Measurements from ENCODE around the gene MAGI2.

MAGI2 gene

DNA sequence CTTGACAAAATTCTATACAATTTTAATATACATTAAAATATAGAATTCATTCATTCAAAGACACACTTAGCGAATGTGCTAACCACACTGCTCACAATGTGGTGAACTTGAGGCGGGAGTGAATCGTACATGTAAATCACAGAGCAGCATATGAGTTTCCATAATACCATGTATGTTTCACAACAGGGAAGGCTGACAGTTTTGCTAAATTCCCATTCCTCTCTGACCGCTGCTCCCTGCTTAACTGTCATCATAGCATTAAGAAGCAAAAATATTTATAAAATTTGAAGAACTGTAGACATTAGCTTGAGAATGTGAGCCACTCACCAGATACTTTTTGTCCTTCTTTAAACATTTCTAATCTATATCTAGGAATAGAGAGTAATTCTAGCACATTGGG lies 763.3 kb downstream of the MAGI2 start:
- Histone ChIP-seq H2AFZ (ENCODE audit: low read depth, low read length, severe bottlenecking) (no peak overlapping the region), H3K9me3 (ENCODE audit: insufficient read depth, low read length) (no peaks in the 10 kb centered on the region), H3K36me3 (ENCODE audit: low read length) (no peaks in the 10 kb centered on the region), H4K20me1 (ENCODE audit: low read depth, low read length) (no peaks in the 10 kb centered on the region), H3K9ac (ENCODE audit: low read length) (no peak overlapping the region), H3K4me2 (ENCODE audit: low read depth, low read length, poor library complexity, severe bottlenecking) (no peak overlapping the region), H3K9me2 (replicated peaks; ENCODE audit: insufficient read depth, low read length) (no peaks in the 10 kb centered on the region), H3K79me2 (ENCODE audit: insufficient read depth, low read length) (no peaks in the 10 kb centered on the region), H3K27ac (ENCODE audit: low read depth, low read length) (no peak overlapping the region), H3F3A (ENCODE audit: insufficient read depth) (no peaks in the 10 kb centered on the region), H3K4me3 (ENCODE audit: insufficient read depth, low read length, poor library complexity, severe bottlenecking) (no peak overlapping the region), H3K27me3 (ENCODE audit: low read length) (no peaks in the 10 kb centered on the region)
- TF ChIP-seq, protein P1, sequence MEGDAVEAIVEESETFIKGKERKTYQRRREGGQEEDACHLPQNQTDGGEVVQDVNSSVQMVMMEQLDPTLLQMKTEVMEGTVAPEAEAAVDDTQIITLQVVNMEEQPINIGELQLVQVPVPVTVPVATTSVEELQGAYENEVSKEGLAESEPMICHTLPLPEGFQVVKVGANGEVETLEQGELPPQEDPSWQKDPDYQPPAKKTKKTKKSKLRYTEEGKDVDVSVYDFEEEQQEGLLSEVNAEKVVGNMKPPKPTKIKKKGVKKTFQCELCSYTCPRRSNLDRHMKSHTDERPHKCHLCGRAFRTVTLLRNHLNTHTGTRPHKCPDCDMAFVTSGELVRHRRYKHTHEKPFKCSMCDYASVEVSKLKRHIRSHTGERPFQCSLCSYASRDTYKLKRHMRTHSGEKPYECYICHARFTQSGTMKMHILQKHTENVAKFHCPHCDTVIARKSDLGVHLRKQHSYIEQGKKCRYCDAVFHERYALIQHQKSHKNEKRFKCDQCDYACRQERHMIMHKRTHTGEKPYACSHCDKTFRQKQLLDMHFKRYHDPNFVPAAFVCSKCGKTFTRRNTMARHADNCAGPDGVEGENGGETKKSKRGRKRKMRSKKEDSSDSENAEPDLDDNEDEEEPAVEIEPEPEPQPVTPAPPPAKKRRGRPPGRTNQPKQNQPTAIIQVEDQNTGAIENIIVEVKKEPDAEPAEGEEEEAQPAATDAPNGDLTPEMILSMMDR (IDR thresholded peaks at IDR 0.05; ENCODE audit: insufficient read depth, low read length, poor library complexity, severe bottlenecking) = no peak
- TF ChIP-seq EZH2phosphoT487 (conservative IDR thresholded peaks at IDR 0.05; ENCODE audit: low read length) = no peak

DNA sequence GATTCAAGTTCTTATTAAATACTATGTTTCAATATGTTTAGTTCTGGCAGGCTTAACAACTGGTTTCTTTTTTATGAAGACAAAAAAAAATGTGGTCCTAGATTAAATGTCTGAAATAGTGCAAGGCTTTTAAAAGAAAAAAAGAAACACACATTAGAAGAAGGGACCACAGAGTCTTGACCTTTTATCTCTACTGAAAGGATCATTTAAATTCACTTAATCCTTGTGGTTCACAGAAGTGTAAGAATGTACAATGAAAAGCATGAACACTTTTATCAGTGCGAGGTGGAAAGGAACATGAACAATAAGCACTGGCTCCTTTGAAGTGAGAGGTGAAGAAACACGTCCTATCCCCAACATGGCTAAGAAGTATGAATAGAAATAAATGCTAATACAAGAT lies 765.1 kb downstream of the MAGI2 start:
- H3F3A ChIP-seq (ENCODE audit: insufficient read depth) = no peaks in the 10 kb centered on the region
- no peak overlapping the region for H3K4me2 ChIP-seq (ENCODE audit: low read depth, low read length, poor library complexity, severe bottlenecking)
- H3K36me3 ChIP-seq (ENCODE audit: low read length) = no peaks in the 10 kb centered on the region
- H3K9ac ChIP-seq (ENCODE audit: low read length) = no peak overlapping the region
- H4K20me1 ChIP-seq (ENCODE audit: low read depth, low read length) = no peaks in the 10 kb centered on the region
- H3K9me3 ChIP-seq (ENCODE audit: insufficient read depth, low read length) = no peaks in the 10 kb centered on the region
- no peak overlapping the region for H3K27ac ChIP-seq (ENCODE audit: low read depth, low read length)
- H3K9me2 ChIP-seq (replicated peaks; ENCODE audit: insufficient read depth, low read length) = no peaks in the 10 kb centered on the region
- no peak for TF ChIP-seq EZH2phosphoT487 (conservative IDR thresholded peaks at IDR 0.05; ENCODE audit: low read length)
- TF ChIP-seq, protein P1 (IDR thresholded peaks at IDR 0.05; ENCODE audit: insufficient read depth, low read length, poor library complexity, severe bottlenecking) = no peak
- no peaks in the 10 kb centered on the region for H3K27me3 ChIP-seq (ENCODE audit: low read length)
- H3K79me2 ChIP-seq (ENCODE audit: insufficient read depth, low read length) = no peaks in the 10 kb centered on the region
- no peak overlapping the region for H2AFZ ChIP-seq (ENCODE audit: low read depth, low read length, severe bottlenecking)
- no peak overlapping the region for H3K4me3 ChIP-seq (ENCODE audit: insufficient read depth, low read length, poor library complexity, severe bottlenecking)

DNA sequence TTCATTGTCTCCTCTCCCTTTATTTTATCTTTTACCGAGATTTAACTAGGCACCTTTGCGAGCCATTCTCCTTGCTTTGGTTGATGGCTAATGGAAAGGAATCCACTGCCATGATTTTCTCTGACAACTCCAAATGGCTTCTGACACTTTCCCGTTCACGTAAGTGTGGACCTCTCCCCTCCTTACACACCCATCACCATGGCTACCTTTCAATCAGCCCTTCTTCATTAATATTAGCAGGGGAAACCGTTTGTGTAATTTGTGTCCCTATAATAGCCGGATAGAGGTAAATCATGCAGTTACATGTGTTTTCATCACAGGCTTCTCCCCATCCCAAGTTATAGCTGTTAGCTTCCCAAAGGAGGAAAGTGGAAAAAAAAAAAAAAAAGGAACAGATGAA lies 767.3 kb downstream of the MAGI2 start:
- H3K27ac ChIP-seq (ENCODE audit: low read depth, low read length) = no peak overlapping the region
- TF ChIP-seq EZH2phosphoT487 (conservative IDR thresholded peaks at IDR 0.05; ENCODE audit: low read length) = no peak
- TF ChIP-seq, protein P1 (IDR thresholded peaks at IDR 0.05; ENCODE audit: insufficient read depth, low read length, poor library complexity, severe bottlenecking) = no peak
- no peaks in the 10 kb centered on the region for H4K20me1 ChIP-seq (ENCODE audit: low read depth, low read length)
- no peaks in the 10 kb centered on the region for H3K36me3 ChIP-seq (ENCODE audit: low read length)
- no peak overlapping the region for H2AFZ ChIP-seq (ENCODE audit: low read depth, low read length, severe bottlenecking)
- H3K4me3 ChIP-seq (ENCODE audit: insufficient read depth, low read length, poor library complexity, severe bottlenecking) = no peak overlapping the region
- H3F3A ChIP-seq (ENCODE audit: insufficient read depth) = no peaks in the 10 kb centered on the region
- H3K9me2 ChIP-seq (replicated peaks; ENCODE audit: insufficient read depth, low read length) = no peaks in the 10 kb centered on the region
- no peak overlapping the region for H3K4me2 ChIP-seq (ENCODE audit: low read depth, low read length, poor library complexity, severe bottlenecking)
- no peak overlapping the region for H3K9ac ChIP-seq (ENCODE audit: low read length)
- no peaks in the 10 kb centered on the region for H3K9me3 ChIP-seq (ENCODE audit: insufficient read depth, low read length)
- no peaks in the 10 kb centered on the region for H3K79me2 ChIP-seq (ENCODE audit: insufficient read depth, low read length)
- no peaks in the 10 kb centered on the region for H3K27me3 ChIP-seq (ENCODE audit: low read length)
